ENCODE data around the gene NINJ2. TPM values are rescaled to one million over a fixed set of nuclear protein-coding genes. Genes with fewer than 3 reads are reported as not detected.
A peak's percentile ranks its signal among the peaks of the same experiment; 100 is the strongest.

The NINJ2 gene
- total RNA-seq, 1 experiment from 2014 or later: 1.8 TPM

GRCh38 chr12:574475-575128 is 88.6 kb downstream of the NINJ2 start:
- no peak for DNase-seq
- no peak overlapping the region for H3K9ac ChIP-seq (ENCODE audit: low read length)
- H2AFZ ChIP-seq (ENCODE audit: low read length): peak overlapping the region; percentile 6; the same call in 1 of the 2 replicates

GRCh38 chr12:573232-573631 is 90.0 kb downstream of the NINJ2 start:
- H3K79me2 ChIP-seq (ENCODE audit: low read length): no peaks in the 10 kb centered on the region
- H3K4me1 ChIP-seq (ENCODE audit: low read length): peaks cover 38% of the 10 kb centered on the region
- no peak overlapping the region for H3K27ac ChIP-seq (ENCODE audit: low read length)
- no peak for DNase-seq
- no peaks in the 10 kb centered on the region for H3K9me2 ChIP-seq (replicated peaks; ENCODE audit: insufficient read depth, low read length)
- H3K27me3 ChIP-seq (ENCODE audit: low read length): no peaks in the 10 kb centered on the region
- no peaks in the 10 kb centered on the region for H3K36me3 ChIP-seq (ENCODE audit: insufficient read depth, low read length)
- H3K4me2 ChIP-seq (ENCODE audit: low read depth, low read length, poor library complexity, severe bottlenecking): no peak overlapping the region
- no peak overlapping the region for H3K9ac ChIP-seq (ENCODE audit: low read length)
- H3K9me3 ChIP-seq (ENCODE audit: low read length): no peaks in the 10 kb centered on the region
- H4K20me1 ChIP-seq (ENCODE audit: insufficient read depth, low read depth, low read length): no peaks in the 10 kb centered on the region
- H3K4me3 ChIP-seq (ENCODE audit: low read length): no peak overlapping the region
- H2AFZ ChIP-seq (ENCODE audit: low read length): no peak overlapping the region

More at GRCh38 chr12:574475-575128, 88.6 kb downstream of the NINJ2 start:
- H3K9me2 ChIP-seq (replicated peaks; ENCODE audit: insufficient read depth, low read length): no peaks in the 10 kb centered on the region
- H3K36me3 ChIP-seq (ENCODE audit: insufficient read depth, low read length): no peaks in the 10 kb centered on the region
- H4K20me1 ChIP-seq (ENCODE audit: insufficient read depth, low read depth, low read length): no peaks in the 10 kb centered on the region
- no peaks in the 10 kb centered on the region for H3K9me3 ChIP-seq (ENCODE audit: low read length)
- no peaks in the 10 kb centered on the region for H3K27me3 ChIP-seq (ENCODE audit: low read length)
- no peaks in the 10 kb centered on the region for H3K79me2 ChIP-seq (ENCODE audit: low read length)
- peak overlapping the region; percentile 8; the same call in 1 of the 2 replicates for H3K27ac ChIP-seq (ENCODE audit: low read length)
- H3K4me2 ChIP-seq (ENCODE audit: low read depth, low read length, poor library complexity, severe bottlenecking): no peak overlapping the region
- H3K4me3 ChIP-seq (ENCODE audit: low read length): no peak overlapping the region
- H3K4me1 ChIP-seq (ENCODE audit: low read length): peaks cover 31% of the 10 kb centered on the region

DNA sequence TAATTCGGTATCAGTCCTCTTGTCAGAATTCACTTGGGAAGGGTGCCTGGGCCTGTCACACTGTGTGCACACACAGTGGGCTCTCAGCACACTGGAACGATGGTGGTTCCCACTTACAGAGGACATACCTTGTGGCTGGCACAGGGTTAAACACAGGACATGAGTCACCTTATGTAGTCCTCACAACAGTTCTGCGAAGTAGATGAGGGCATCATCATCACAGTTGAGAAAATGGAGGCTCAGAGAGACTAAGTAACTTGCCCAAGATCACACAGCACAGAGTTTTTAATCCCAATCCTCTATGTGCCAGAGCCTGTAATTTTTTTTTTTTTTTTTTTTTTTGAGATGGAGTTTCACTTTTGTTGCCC is 90.7 kb downstream of the NINJ2 start:
- Histone ChIP-seq H3K4me2 (ENCODE audit: low read depth, low read length, poor library complexity, severe bottlenecking) (no peak overlapping the region), H3K36me3 (ENCODE audit: insufficient read depth, low read length) (no peaks in the 10 kb centered on the region), H3K27ac (ENCODE audit: low read length) (no peak overlapping the region), H3K4me1 (ENCODE audit: low read length) (peaks cover 39% of the 10 kb centered on the region), H3K27me3 (ENCODE audit: low read length) (no peaks in the 10 kb centered on the region), H4K20me1 (ENCODE audit: insufficient read depth, low read depth, low read length) (no peaks in the 10 kb centered on the region), H3K79me2 (ENCODE audit: low read length) (no peaks in the 10 kb centered on the region), H3K9ac (ENCODE audit: low read length) (no peak overlapping the region), H3K9me3 (ENCODE audit: low read length) (no peaks in the 10 kb centered on the region), H3K9me2 (replicated peaks; ENCODE audit: insufficient read depth, low read length) (no peaks in the 10 kb centered on the region), H2AFZ (ENCODE audit: low read length) (no peak overlapping the region), H3K4me3 (ENCODE audit: low read length) (no peak overlapping the region)
- no peak for DNase-seq

DNA sequence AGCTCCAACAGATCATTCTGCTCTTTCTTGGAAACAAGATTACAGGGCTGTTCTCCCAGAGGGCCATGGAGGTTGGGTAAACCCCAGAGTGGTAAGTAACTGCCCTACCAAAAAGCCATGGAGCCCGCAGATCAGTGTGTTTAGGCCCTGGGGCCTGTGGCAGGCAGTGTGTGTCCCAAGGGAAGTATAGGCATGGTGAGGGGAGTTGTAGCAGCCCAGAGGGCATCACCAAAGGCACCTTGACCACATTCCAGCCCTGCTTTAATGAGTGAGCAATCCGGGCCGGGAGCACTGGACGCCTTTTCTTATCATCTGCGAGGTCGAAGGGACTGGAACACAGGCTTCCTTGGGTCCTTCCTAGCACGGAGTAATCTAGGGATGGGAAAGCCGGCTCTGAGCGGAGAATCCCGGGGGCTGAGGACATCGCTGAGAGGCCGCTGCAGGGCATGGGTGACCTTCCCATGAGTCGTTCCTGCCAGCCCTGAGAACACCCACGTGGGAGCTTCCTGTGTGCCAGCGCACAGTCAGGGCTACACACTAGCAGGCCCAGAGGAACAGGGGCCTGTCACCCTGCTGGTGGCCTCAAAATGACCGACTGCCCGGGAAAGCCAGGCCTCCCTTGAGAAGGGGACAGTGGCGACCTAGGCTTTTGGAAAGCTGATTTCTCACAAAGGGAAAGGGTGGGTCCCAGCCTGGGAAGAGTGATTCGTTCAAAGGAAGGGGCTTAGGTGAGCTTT is 91.3 kb downstream of the NINJ2 start:
- H3K9me2 ChIP-seq (replicated peaks; ENCODE audit: insufficient read depth, low read length): no peaks in the 10 kb centered on the region
- H3K27me3 ChIP-seq (ENCODE audit: low read length): no peaks in the 10 kb centered on the region
- no peaks in the 10 kb centered on the region for H4K20me1 ChIP-seq (ENCODE audit: insufficient read depth, low read depth, low read length)
- H3K4me3 ChIP-seq (ENCODE audit: low read length): no peak overlapping the region
- no peak overlapping the region for H3K27ac ChIP-seq (ENCODE audit: low read length)
- H3K4me2 ChIP-seq (ENCODE audit: low read depth, low read length, poor library complexity, severe bottlenecking): no peak overlapping the region
- H3K9me3 ChIP-seq (ENCODE audit: low read length): no peaks in the 10 kb centered on the region
- peaks cover 39% of the 10 kb centered on the region for H3K4me1 ChIP-seq (ENCODE audit: low read length)
- no peaks in the 10 kb centered on the region for H3K36me3 ChIP-seq (ENCODE audit: insufficient read depth, low read length)
- H3K9ac ChIP-seq (ENCODE audit: low read length): no peak overlapping the region
- no peak for DNase-seq
- no peak overlapping the region for H2AFZ ChIP-seq (ENCODE audit: low read length)
- no peaks in the 10 kb centered on the region for H3K79me2 ChIP-seq (ENCODE audit: low read length)

DNA sequence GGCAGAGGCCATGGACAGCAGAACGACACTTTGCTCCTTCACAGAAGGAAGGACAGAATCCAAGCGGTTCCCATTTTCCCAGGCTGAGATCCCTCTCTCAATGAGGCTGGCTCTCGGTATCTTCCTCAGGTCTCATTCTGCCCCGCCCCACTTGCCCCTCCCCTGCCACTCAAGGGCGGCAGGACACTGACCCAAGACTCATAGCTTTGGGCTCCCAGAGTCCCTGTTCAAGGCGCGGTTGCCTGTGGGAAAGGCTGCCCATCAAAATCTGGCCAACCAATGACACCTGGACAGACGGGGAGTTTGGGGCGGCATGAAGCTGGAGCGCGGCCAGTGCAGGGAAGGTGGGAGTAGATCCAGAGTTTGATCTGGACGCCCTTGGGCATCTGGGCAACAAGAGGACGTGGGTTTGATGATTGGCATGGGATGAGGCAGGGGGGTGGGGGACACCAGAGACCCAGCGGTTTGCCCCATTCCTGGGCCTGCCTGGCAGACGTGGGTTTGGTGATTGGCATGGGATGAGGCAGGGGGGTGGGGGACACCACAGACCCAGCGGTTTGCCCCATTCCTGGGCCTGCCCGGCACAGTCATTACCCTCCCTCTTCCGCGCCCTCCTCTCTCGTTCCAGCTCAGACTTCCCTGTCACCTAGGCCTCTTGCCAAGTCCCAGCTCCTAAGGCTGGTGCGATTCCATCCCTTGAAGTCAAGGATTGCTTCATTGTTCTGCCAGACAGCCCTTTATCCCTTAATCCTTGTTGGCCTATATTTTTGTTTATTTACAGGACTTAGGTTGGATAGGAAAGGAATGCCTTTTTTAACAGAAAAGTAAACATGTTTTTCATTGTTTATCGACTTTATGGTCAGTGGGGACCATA is 92.1 kb downstream of the NINJ2 start:
- no peaks in the 10 kb centered on the region for H3K9me3 ChIP-seq (ENCODE audit: low read length)
- no peak overlapping the region for H3K4me2 ChIP-seq (ENCODE audit: low read depth, low read length, poor library complexity, severe bottlenecking)
- H3K4me1 ChIP-seq (ENCODE audit: low read length): peaks cover 33% of the 10 kb centered on the region
- H2AFZ ChIP-seq (ENCODE audit: low read length): no peak overlapping the region
- H3K4me3 ChIP-seq (ENCODE audit: low read length): no peak overlapping the region
- no peaks in the 10 kb centered on the region for H4K20me1 ChIP-seq (ENCODE audit: insufficient read depth, low read depth, low read length)
- H3K9me2 ChIP-seq (replicated peaks; ENCODE audit: insufficient read depth, low read length): no peaks in the 10 kb centered on the region
- no peaks in the 10 kb centered on the region for H3K27me3 ChIP-seq (ENCODE audit: low read length)
- H3K27ac ChIP-seq (ENCODE audit: low read length): no peak overlapping the region
- no peak overlapping the region for H3K9ac ChIP-seq (ENCODE audit: low read length)
- no peaks in the 10 kb centered on the region for H3K36me3 ChIP-seq (ENCODE audit: insufficient read depth, low read length)
- H3K79me2 ChIP-seq (ENCODE audit: low read length): no peaks in the 10 kb centered on the region
- no peak for DNase-seq

GRCh38 chr12:570435-570920 is 92.8 kb downstream of the NINJ2 start:
- no peaks in the 10 kb centered on the region for H3K27me3 ChIP-seq (ENCODE audit: low read length)
- H3K9me3 ChIP-seq (ENCODE audit: low read length): no peaks in the 10 kb centered on the region
- no peaks in the 10 kb centered on the region for H4K20me1 ChIP-seq (ENCODE audit: insufficient read depth, low read depth, low read length)
- H3K27ac ChIP-seq (ENCODE audit: low read length): no peak overlapping the region
- H3K9me2 ChIP-seq (replicated peaks; ENCODE audit: insufficient read depth, low read length): no peaks in the 10 kb centered on the region
- peak overlapping the region; percentile 80; the same call in 1 of the 2 replicates for H3K4me3 ChIP-seq (ENCODE audit: low read length)
- no peak overlapping the region for H2AFZ ChIP-seq (ENCODE audit: low read length)
- no peaks in the 10 kb centered on the region for H3K79me2 ChIP-seq (ENCODE audit: low read length)
- H3K4me1 ChIP-seq (ENCODE audit: low read length): peaks cover 26% of the 10 kb centered on the region
- no peaks in the 10 kb centered on the region for H3K36me3 ChIP-seq (ENCODE audit: insufficient read depth, low read length)
- DNase-seq: no peak
- H3K4me2 ChIP-seq (ENCODE audit: low read depth, low read length, poor library complexity, severe bottlenecking): peak overlapping the region; percentile 93
- H3K9ac ChIP-seq (ENCODE audit: low read length): peak overlapping the region; percentile 67; the same call in 1 of the 2 replicates

- no peak overlapping the region for H3K27ac ChIP-seq (ENCODE audit: low read length)
- peak overlapping the region; percentile 67 for H3K9ac ChIP-seq (ENCODE audit: low read length)
Measured at GRCh38 chr12:569803-570434, 93.3 kb downstream of the NINJ2 start.

More at GRCh38 chr12:569803-570434, 93.3 kb downstream of the NINJ2 start:
- Histone ChIP-seq H3K27me3 (ENCODE audit: low read length) (no peaks in the 10 kb centered on the region), H2AFZ (ENCODE audit: low read length) (peak overlapping the region; percentile 80), H3K4me1 (ENCODE audit: low read length) (peaks cover 20% of the 10 kb centered on the region), H3K9me3 (ENCODE audit: low read length) (no peaks in the 10 kb centered on the region), H3K4me2 (ENCODE audit: low read depth, low read length, poor library complexity, severe bottlenecking) (peak overlapping the region; percentile 93), H3K79me2 (ENCODE audit: low read length) (no peaks in the 10 kb centered on the region), H3K36me3 (ENCODE audit: insufficient read depth, low read length) (no peaks in the 10 kb centered on the region), H3K9me2 (replicated peaks; ENCODE audit: insufficient read depth, low read length) (no peaks in the 10 kb centered on the region), H4K20me1 (ENCODE audit: insufficient read depth, low read depth, low read length) (no peaks in the 10 kb centered on the region), H3K4me3 (ENCODE audit: low read length) (peak overlapping the region; percentile 80)
- DNase-seq: peak; percentile 92
